Trophoblast cell (in vitro differentiated cells and primary cell): ENCODE measurements around the gene ASB8.

Experiments used
- DNase-seq, 2 donors: peaks; one replicate each; pipeline ENCODE4 v3.0.0-alpha.2; 2016
- H2AFZ ChIP-seq: 2 replicates; pipeline ENCODE4 v1.6.1; 2013; ENCODE audit warnings: low read length, moderate library complexity, mild to moderate bottlenecking; ENCODE audit not compliant: insufficient read depth, poor library complexity
- H2AK5ac ChIP-seq: 2 replicates; pipeline ENCODE4 v1.6.1; 2013; ENCODE audit warnings: mild to moderate bottlenecking, low read length
- H2BK120ac ChIP-seq: 2 replicates; pipeline ENCODE4 v1.6.1; 2013; ENCODE audit warnings: low read length, mild to moderate bottlenecking, moderate library complexity; ENCODE audit not compliant: insufficient read depth, poor library complexity
- H2BK12ac ChIP-seq: 2 replicates; pipeline ENCODE4 v1.6.1; 2013; ENCODE audit warnings: mild to moderate bottlenecking, low read length, moderate library complexity
- H2BK5ac ChIP-seq: 2 replicates; pipeline ENCODE4 v1.6.1; 2013; ENCODE audit warnings: low read length, low read depth, moderate library complexity, mild to moderate bottlenecking; ENCODE audit not compliant: poor library complexity
- H3K14ac ChIP-seq: 2 replicates; pipeline ENCODE4 v1.6.1; 2013; ENCODE audit warnings: mild to moderate bottlenecking, low read length
- H3K18ac ChIP-seq: 2 replicates; pipeline ENCODE4 v1.6.1; 2013; ENCODE audit warnings: mild to moderate bottlenecking, low read length
- H3K23ac ChIP-seq: 2 replicates; pipeline ENCODE4 v1.6.1; 2013; ENCODE audit warnings: low read length
- H3K27ac ChIP-seq: 2 replicates; pipeline ENCODE4 v1.5.1; 2013; ENCODE audit warnings: low read depth, mild to moderate bottlenecking, inconsistent platforms, low read length, moderate library complexity
- H3K27me3 ChIP-seq: 2 replicates; pipeline ENCODE4 v1.6.1; 2013; ENCODE audit warnings: inconsistent platforms, mild to moderate bottlenecking, low read length, moderate library complexity; ENCODE audit not compliant: insufficient read depth
- H3K36me3 ChIP-seq, 2 experiments: 1 replicate in 1 of 2; 2 replicates in 1 of 2; pipeline ENCODE4 v1.6.1; 2013; ENCODE audit warnings: low read length in 2 of 2, mild to moderate bottlenecking in 2 of 2, moderate library complexity in 1 of 2; ENCODE audit not compliant: insufficient read depth in 2 of 2, control insufficient read depth in 1 of 2
- H3K4ac ChIP-seq: 2 replicates; pipeline ENCODE4 v1.6.1; 2013; ENCODE audit warnings: low read depth, mild to moderate bottlenecking, low read length, moderate library complexity
- H3K4me1 ChIP-seq, 2 experiments: 1 replicate in 1 of 2; 2 replicates in 1 of 2; pipeline ENCODE4 v1.6.1; 2013; ENCODE audit warnings: low read length in 2 of 2, mild to moderate bottlenecking in 2 of 2, moderate library complexity in 1 of 2; ENCODE audit not compliant: insufficient read depth in 2 of 2, control insufficient read depth in 1 of 2
- H3K4me2 ChIP-seq: 2 replicates; pipeline ENCODE4 v1.6.1; 2013; ENCODE audit warnings: inconsistent platforms, mild to moderate bottlenecking, low read length, moderate library complexity
- H3K4me3 ChIP-seq: 2 replicates; pipeline ENCODE4 v1.5.1; 2013; ENCODE audit warnings: mild to moderate bottlenecking, low read depth, low read length, inconsistent platforms
- H3K79me1 ChIP-seq: one replicate; pipeline ENCODE4 v1.6.1; 2013; ENCODE audit warnings: low read length
- H3K79me2 ChIP-seq: 2 replicates; pipeline ENCODE4 v1.6.1; 2013; ENCODE audit warnings: low read length, mild to moderate bottlenecking; ENCODE audit not compliant: control insufficient read depth, insufficient read depth, poor library complexity
- H3K9ac ChIP-seq: 2 replicates; pipeline ENCODE4 v1.6.1; 2013; ENCODE audit warnings: mild to moderate bottlenecking, low read length
- H3K9me3 ChIP-seq: 2 replicates; pipeline ENCODE4 v1.6.1; 2013; ENCODE audit warnings: low read depth, mild to moderate bottlenecking, control low read depth, inconsistent platforms, low read length; ENCODE audit not compliant: insufficient read depth
- H4K12ac ChIP-seq: 2 replicates; pipeline ENCODE4 v1.6.1; 2013; ENCODE audit warnings: low read depth, mild to moderate bottlenecking, low read length, moderate library complexity
- H4K8ac ChIP-seq: 2 replicates; pipeline ENCODE4 v1.6.1; 2013; ENCODE audit warnings: low read depth, mild to moderate bottlenecking, low read length, moderate library complexity
- H4K91ac ChIP-seq: one replicate; pipeline ENCODE4 v1.6.1; 2013; ENCODE audit warnings: low read depth, mild to moderate bottlenecking, low read length, moderate library complexity
- WGBS: extraction: QIAGEN DNeasy Blood & Tissue Kit; methylation state at CpG from one replicate; pipeline ENCODE4 v1.1.7; 2013; ENCODE audit warnings: missing lambda C conversion rate; ENCODE audit not compliant: insufficient read length, insufficient coverage; ENCODE audit errors: extremely low coverage; 5-methylcytosine and 5-hydroxymethylcytosine counted together

Gene ASB8

GRCh38 chr12:48182631-48183030, 25.3 kb upstream of the ASB8 start:
- Histone ChIP-seq H2AFZ (no peak overlapping the region), H4K8ac (no peak overlapping the region), H3K27ac (no peak overlapping the region), H3K4me2 (peak overlapping the region; percentile 80), H4K12ac (no peak overlapping the region), H3K4ac (no peak overlapping the region), H2BK5ac (no peak overlapping the region), H3K79me1 (no peaks in the 10 kb centered on the region), H2AK5ac (no peak overlapping the region), H4K91ac (no peak overlapping the region), H2BK12ac (no peak overlapping the region), H3K18ac (no peak overlapping the region), H3K4me1 (peaks cover 4 to 11% of the 10 kb centered on the region in 2 experiments), H3K36me3 (no peaks in the 10 kb centered on the region), H2BK120ac (no peak overlapping the region), H3K9me3 (no peaks in the 10 kb centered on the region), H3K9ac (no peak overlapping the region), H3K14ac (no peak overlapping the region), H3K79me2 (no peaks in the 10 kb centered on the region), H3K4me3 (no peak overlapping the region), H3K23ac (no peak overlapping the region), H3K27me3 (peaks cover 31% of the 10 kb centered on the region)
- WGBS, result no CpG with 5 or more reads among the region's 7 CpGs
- no peak for DNase-seq

GRCh38 chr12:48180857-48181495, 23.7 kb upstream of the ASB8 start:
- Histone ChIP-seq H2AFZ (no peak overlapping the region), H4K12ac (no peak overlapping the region), H3K27ac (no peak overlapping the region), H4K91ac (no peak overlapping the region), H3K79me2 (no peaks in the 10 kb centered on the region), H2AK5ac (no peak overlapping the region), H3K14ac (no peak overlapping the region), H3K4ac (no peak overlapping the region), H3K9ac (no peak overlapping the region), H2BK12ac (no peak overlapping the region), H3K4me1 (peaks cover 4 to 11% of the 10 kb centered on the region in 2 experiments), H2BK5ac (no peak overlapping the region), H3K4me2 (no peak overlapping the region), H4K8ac (no peak overlapping the region), H3K27me3 (peaks cover 30% of the 10 kb centered on the region), H3K18ac (no peak overlapping the region), H3K4me3 (no peak overlapping the region), H2BK120ac (no peak overlapping the region), H3K9me3 (no peaks in the 10 kb centered on the region), H3K23ac (no peak overlapping the region), H3K36me3 (no peaks in the 10 kb centered on the region), H3K79me1 (no peaks in the 10 kb centered on the region)
- WGBS, result no CpG with 5 or more reads among the region's 2 CpGs
- DNase-seq, result no peak

- Histone ChIP-seq H4K91ac (no peak overlapping the region), H3K79me2 (no peaks in the 10 kb centered on the region), H3K27me3 (peaks cover 24% of the 10 kb centered on the region), H3K23ac (no peak overlapping the region), H3K9ac (no peak overlapping the region), H3K9me3 (no peaks in the 10 kb centered on the region), H3K4ac (no peak overlapping the region), H3K27ac (no peak overlapping the region), H3K4me2 (no peak overlapping the region), H3K4me3 (no peak overlapping the region), H4K8ac (no peak overlapping the region), H2AK5ac (no peak overlapping the region), H2BK120ac (no peak overlapping the region), H2AFZ (no peak overlapping the region), H2BK12ac (no peak overlapping the region), H3K79me1 (no peaks in the 10 kb centered on the region), H3K4me1 (peaks cover 4 to 11% of the 10 kb centered on the region in 2 experiments), H3K36me3 (no peaks in the 10 kb centered on the region), H2BK5ac (no peak overlapping the region), H3K14ac (no peak overlapping the region), H4K12ac (no peak overlapping the region), H3K18ac (no peak overlapping the region)
- DNase-seq, result no peak
- no CpG with 5 or more reads among the region's 1 CpG for WGBS
Observed at GRCh38 chr12:48180424-48180823, 23.1 kb upstream of the ASB8 start.

GRCh38 chr12:48179466-48179865, 22.2 kb upstream of the ASB8 start:
- no peak overlapping the region for H4K12ac ChIP-seq
- H3K9ac ChIP-seq, result no peak overlapping the region
- no peaks in the 10 kb centered on the region for H3K79me1 ChIP-seq
- H3K36me3 ChIP-seq, result no peaks in the 10 kb centered on the region
- H3K27me3 ChIP-seq, result peaks cover 16% of the 10 kb centered on the region
- no peak overlapping the region for H3K23ac ChIP-seq
- no peak overlapping the region for H2BK120ac ChIP-seq
- peaks cover 4 to 11% of the 10 kb centered on the region in 2 experiments for H3K4me1 ChIP-seq
- DNase-seq, result no peak
- no CpG with 5 or more reads among the region's 1 CpG for WGBS
- H4K91ac ChIP-seq, result no peak overlapping the region
- H2BK12ac ChIP-seq, result no peak overlapping the region
- H3K9me3 ChIP-seq, result no peaks in the 10 kb centered on the region
- no peak overlapping the region for H3K18ac ChIP-seq
- no peak overlapping the region for H2BK5ac ChIP-seq
- no peak overlapping the region for H2AFZ ChIP-seq
- no peak overlapping the region for H3K27ac ChIP-seq
- no peak overlapping the region for H3K4me2 ChIP-seq
- H3K14ac ChIP-seq, result no peak overlapping the region
- no peak overlapping the region for H4K8ac ChIP-seq
- H3K4ac ChIP-seq, result no peak overlapping the region
- no peaks in the 10 kb centered on the region for H3K79me2 ChIP-seq
- H2AK5ac ChIP-seq, result no peak overlapping the region
- H3K4me3 ChIP-seq, result no peak overlapping the region
